Gastroesophageal sphincter (tissue), 3 donors: ENCODE measurements around the gene RBM38.

Experiments used
- EP300 ChIP-seq: sonication (generic); formaldehyde crosslinking; IDR thresholded peaks from one replicate; pipeline ENCODE4 v1.6.1; 2017; ENCODE audit warnings: antibody characterized with exemption, mild to moderate bottlenecking
- POLR2A ChIP-seq, 2 donors: fragments of 450-650 bp; IDR thresholded peaks; one replicate each; pipeline ENCODE4 v1.6.1; 2017; ENCODE audit warnings: antibody characterized with exemption in 2 of 2, mild to moderate bottlenecking in 2 of 2, moderate library complexity in 1 of 2
- POLR2AphosphoS5 ChIP-seq: sonication (generic); formaldehyde crosslinking; IDR thresholded peaks from one replicate; pipeline ENCODE4 v1.6.1; 2017; ENCODE audit warnings: antibody characterized with exemption
- TF ChIP-seq, protein P1 (sequence below), 4 experiments: fragments of 200-600 bp in 2 of 4; fragments of 450-650 bp in 2 of 4; sonication (generic) in 1 of 4; IDR thresholded peaks; one replicate each; pipeline ENCODE4 v1.5.1; 2017 to 2019; ENCODE audit warnings: antibody characterized with exemption in 4 of 4, mild to moderate bottlenecking in 2 of 4, moderate library complexity in 2 of 4

DNA sequence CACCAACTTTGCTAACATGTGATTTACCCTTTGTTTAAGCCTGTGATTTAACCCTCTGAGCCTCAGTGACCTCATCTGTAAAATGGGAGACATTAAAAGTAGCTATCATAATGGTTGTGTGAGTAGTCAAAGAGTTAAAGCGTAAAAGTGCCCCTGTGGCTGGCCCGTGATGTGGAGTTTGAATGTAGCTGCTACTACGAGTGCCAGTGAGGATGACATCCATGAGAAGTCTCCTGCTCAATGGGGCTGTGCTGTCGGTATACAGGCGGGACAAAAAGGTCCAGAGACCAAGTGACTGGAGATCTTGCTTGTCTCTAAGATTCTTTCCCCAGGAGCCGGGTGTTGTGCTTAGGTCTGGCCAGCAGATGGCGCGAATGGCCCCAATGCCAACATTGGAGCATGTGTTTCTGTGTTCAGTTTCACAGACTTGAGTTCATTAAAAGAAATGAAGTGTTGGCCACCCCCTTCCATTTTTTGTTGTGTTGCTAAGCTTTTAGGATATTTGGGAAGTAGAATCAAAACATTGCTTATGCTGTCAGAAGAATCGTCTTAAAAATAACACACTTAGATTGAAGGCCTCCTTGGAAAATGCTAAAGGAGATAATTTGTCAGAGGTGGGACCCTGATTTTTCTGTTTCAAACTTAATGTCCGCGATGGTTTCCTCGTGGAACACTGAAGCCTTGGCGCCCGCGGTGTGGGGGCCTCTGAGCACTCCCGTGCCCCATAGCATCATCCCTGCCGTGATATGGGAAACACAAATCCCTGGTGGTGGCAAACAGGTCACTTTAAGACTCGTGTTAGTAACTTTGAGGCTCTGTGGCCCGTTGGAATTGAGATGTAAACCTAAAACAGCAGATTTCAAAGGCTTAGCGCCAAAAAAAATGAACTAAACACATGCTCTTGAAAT lies 9.3 kb upstream of the RBM38 start:
- no peak for TF ChIP-seq POLR2A (IDR thresholded peaks at IDR 0.05)
- TF ChIP-seq, protein P1, sequence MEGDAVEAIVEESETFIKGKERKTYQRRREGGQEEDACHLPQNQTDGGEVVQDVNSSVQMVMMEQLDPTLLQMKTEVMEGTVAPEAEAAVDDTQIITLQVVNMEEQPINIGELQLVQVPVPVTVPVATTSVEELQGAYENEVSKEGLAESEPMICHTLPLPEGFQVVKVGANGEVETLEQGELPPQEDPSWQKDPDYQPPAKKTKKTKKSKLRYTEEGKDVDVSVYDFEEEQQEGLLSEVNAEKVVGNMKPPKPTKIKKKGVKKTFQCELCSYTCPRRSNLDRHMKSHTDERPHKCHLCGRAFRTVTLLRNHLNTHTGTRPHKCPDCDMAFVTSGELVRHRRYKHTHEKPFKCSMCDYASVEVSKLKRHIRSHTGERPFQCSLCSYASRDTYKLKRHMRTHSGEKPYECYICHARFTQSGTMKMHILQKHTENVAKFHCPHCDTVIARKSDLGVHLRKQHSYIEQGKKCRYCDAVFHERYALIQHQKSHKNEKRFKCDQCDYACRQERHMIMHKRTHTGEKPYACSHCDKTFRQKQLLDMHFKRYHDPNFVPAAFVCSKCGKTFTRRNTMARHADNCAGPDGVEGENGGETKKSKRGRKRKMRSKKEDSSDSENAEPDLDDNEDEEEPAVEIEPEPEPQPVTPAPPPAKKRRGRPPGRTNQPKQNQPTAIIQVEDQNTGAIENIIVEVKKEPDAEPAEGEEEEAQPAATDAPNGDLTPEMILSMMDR (IDR thresholded peaks at IDR 0.05): peak in 3 of 4 experiments; percentile 92 to 95 (median 94)
- TF ChIP-seq EP300: no peak
- TF ChIP-seq POLR2AphosphoS5: peak; percentile 31
